Large intestine (tissue), 3 donors: ENCODE data around the gene TMEM63A. TPM values are rescaled to one million over a fixed set of nuclear protein-coding genes. Genes with fewer than 3 reads are reported as not detected.

Experiments
- DNase-seq, 2 donors: peaks; one replicate each; pipeline versions ENCODE4 v3.0.0 to v3.0.0-alpha.2; 2013
- H3K27ac ChIP-seq: one replicate; pipeline ENCODE4 v1.5.1; 2013; ENCODE audit warnings: low read length
- H3K27me3 ChIP-seq: 2 replicates; pipeline ENCODE4 v1.6.1; 2013; ENCODE audit warnings: low read length; ENCODE audit not compliant: control insufficient read depth, insufficient read depth
- H3K36me3 ChIP-seq: 2 replicates; pipeline ENCODE4 v1.6.1; 2013; ENCODE audit warnings: low read length; ENCODE audit not compliant: control insufficient read depth, insufficient read depth
- H3K4me1 ChIP-seq: one replicate; pipeline ENCODE4 v1.6.1; 2013; ENCODE audit warnings: low read length; ENCODE audit not compliant: control insufficient read depth, insufficient read depth
- H3K4me3 ChIP-seq: one replicate; pipeline ENCODE4 v1.5.1; 2013; ENCODE audit warnings: low read length
- H3K9me3 ChIP-seq: one replicate; pipeline ENCODE4 v1.6.1; 2013; ENCODE audit warnings: mild to moderate bottlenecking, low read depth, low read length, moderate library complexity; ENCODE audit not compliant: control insufficient read depth
- WGBS: methylation state at CpG from one replicate; pipeline ENCODE4 v1.1.5; 2013; ENCODE audit warnings: low lambda C conversion rate; ENCODE audit not compliant: insufficient coverage; 5-methylcytosine and 5-hydroxymethylcytosine counted together
- polyA plus RNA-seq: library from polyadenylated mRNA; unstranded; fragments of 120-200 nt; gene quantifications from one replicate; pipeline ENCODE4 v1.2.1, GENCODE V29; 2013

The TMEM63A gene
- polyA plus RNA-seq, 1 donor: 105 TPM

GRCh38 chr1:225828706-225829345 lies 53.4 kb downstream of the TMEM63A start:
- no CpG with 5 or more reads among the region's 14 CpGs for WGBS
- H3K36me3 ChIP-seq: peaks cover 16% of the 10 kb centered on the region

GRCh38 chr1:225827076-225827475 lies 55.1 kb downstream of the TMEM63A start:
- no peak for DNase-seq
- Histone ChIP-seq H3K9me3 (no peaks in the 10 kb centered on the region), H3K4me3 (no peak overlapping the region), H3K27me3 (no peaks in the 10 kb centered on the region), H3K4me1 (peaks cover 31% of the 10 kb centered on the region), H3K27ac (no peak overlapping the region), H3K36me3 (peaks cover 10% of the 10 kb centered on the region)
- no CpG with 5 or more reads among the region's 8 CpGs for whole genome bisulfite sequencing

More at GRCh38 chr1:225828706-225829345, 53.4 kb downstream of the TMEM63A start:
- H3K4me3 ChIP-seq: no peak overlapping the region
- no peaks in the 10 kb centered on the region for H3K27me3 ChIP-seq
- no peaks in the 10 kb centered on the region for H3K9me3 ChIP-seq
- DNase-seq: peak in 1 of 2 donors; percentile 72
- H3K4me1 ChIP-seq: peaks cover 31% of the 10 kb centered on the region
- no peak overlapping the region for H3K27ac ChIP-seq

- H3K4me3 ChIP-seq: no peak overlapping the region
These were observed 56.6 kb downstream of the TMEM63A start for GRCh38 chr1:225825607-225826007.

GRCh38 chr1:225825078-225825477 lies 57.1 kb downstream of the TMEM63A start:
- no peak overlapping the region for H3K4me3 ChIP-seq
- no CpG with 5 or more reads among the region's 6 CpGs for WGBS
- peaks cover 31% of the 10 kb centered on the region for H3K4me1 ChIP-seq
- H3K9me3 ChIP-seq: no peaks in the 10 kb centered on the region
- peaks cover 2% of the 10 kb centered on the region for H3K36me3 ChIP-seq
- peak; percentile 75 to 86 for DNase-seq
- H3K27me3 ChIP-seq: no peaks in the 10 kb centered on the region
- H3K27ac ChIP-seq: peak overlapping the region; percentile 45

More at GRCh38 chr1:225825607-225826007, 56.6 kb downstream of the TMEM63A start:
- no CpG with 5 or more reads among the region's 7 CpGs for WGBS
- H3K36me3 ChIP-seq: peaks cover 4% of the 10 kb centered on the region
- no peaks in the 10 kb centered on the region for H3K9me3 ChIP-seq
- peak overlapping the region; percentile 45 for H3K27ac ChIP-seq
- H3K27me3 ChIP-seq: no peaks in the 10 kb centered on the region
- no peak for DNase-seq
- peaks cover 31% of the 10 kb centered on the region for H3K4me1 ChIP-seq

GRCh38 chr1:225824533-225824941 lies 57.6 kb downstream of the TMEM63A start:
- H3K9me3 ChIP-seq: no peaks in the 10 kb centered on the region
- DNase-seq: no peak
- no CpG with 5 or more reads among the region's 12 CpGs for WGBS
- H3K27ac ChIP-seq: peak overlapping the region; percentile 45
- peaks cover 31% of the 10 kb centered on the region for H3K4me1 ChIP-seq
- no peaks in the 10 kb centered on the region for H3K36me3 ChIP-seq
- no peaks in the 10 kb centered on the region for H3K27me3 ChIP-seq
- H3K4me3 ChIP-seq: no peak overlapping the region

- WGBS: no CpG with 5 or more reads among the region's 12 CpGs
- DNase-seq: no peak
- Histone ChIP-seq H3K4me3 (no peak overlapping the region), H3K4me1 (peaks cover 31% of the 10 kb centered on the region), H3K36me3 (no peaks in the 10 kb centered on the region), H3K27me3 (no peaks in the 10 kb centered on the region), H3K9me3 (no peaks in the 10 kb centered on the region), H3K27ac (no peak overlapping the region)
These were observed 58.3 kb downstream of the TMEM63A start for GRCh38 chr1:225823811-225824261.

- Histone ChIP-seq H3K27me3 (no peaks in the 10 kb centered on the region), H3K36me3 (no peaks in the 10 kb centered on the region), H3K27ac (no peak overlapping the region), H3K4me1 (peaks cover 31% of the 10 kb centered on the region), H3K4me3 (no peak overlapping the region), H3K9me3 (no peaks in the 10 kb centered on the region)
- DNase-seq: no peak
- WGBS: no CpG with 5 or more reads among the region's 12 CpGs
These were observed 59.4 kb downstream of the TMEM63A start for GRCh38 chr1:225822655-225823403.

GRCh38 chr1:225820522-225821120 lies 61.6 kb downstream of the TMEM63A start:
- no peaks in the 10 kb centered on the region for H3K9me3 ChIP-seq
- H3K4me3 ChIP-seq: no peak overlapping the region
- DNase-seq: no peak
- WGBS: 95% methylated on average over 4 of the region's 5 CpGs
- no peaks in the 10 kb centered on the region for H3K36me3 ChIP-seq
- H3K27ac ChIP-seq: no peak overlapping the region
- H3K4me1 ChIP-seq: peaks cover 26% of the 10 kb centered on the region
- no peaks in the 10 kb centered on the region for H3K27me3 ChIP-seq

GRCh38 chr1:225819346-225820192 lies 62.6 kb downstream of the TMEM63A start:
- H3K4me1 ChIP-seq: peaks cover 20% of the 10 kb centered on the region

GRCh38 chr1:225818229-225818628 lies 64.0 kb downstream of the TMEM63A start:
- no peak overlapping the region for H3K4me3 ChIP-seq

More at GRCh38 chr1:225819346-225820192, 62.6 kb downstream of the TMEM63A start:
- no peak overlapping the region for H3K27ac ChIP-seq
- H3K27me3 ChIP-seq: no peaks in the 10 kb centered on the region
- DNase-seq: no peak
- H3K4me3 ChIP-seq: no peak overlapping the region
- WGBS: 53% methylated on average over 2 of the region's 12 CpGs
- no peaks in the 10 kb centered on the region for H3K36me3 ChIP-seq
- H3K9me3 ChIP-seq: no peaks in the 10 kb centered on the region

More at GRCh38 chr1:225818229-225818628, 64.0 kb downstream of the TMEM63A start:
- no peaks in the 10 kb centered on the region for H3K27me3 ChIP-seq
- no peaks in the 10 kb centered on the region for H3K36me3 ChIP-seq
- peaks cover 27% of the 10 kb centered on the region for H3K4me1 ChIP-seq
- no peaks in the 10 kb centered on the region for H3K9me3 ChIP-seq
- no peak for DNase-seq
- H3K27ac ChIP-seq: no peak overlapping the region
- WGBS: no CpG with 5 or more reads among the region's 7 CpGs
